ENCODE data around the gene DCUN1D3.
A peak's percentile ranks its signal among the peaks of the same experiment; 100 is the strongest.
"Not testable (repeated sequence)": the region's sequence is repeated elsewhere in the genome, so short reads cannot be mapped to it uniquely, and the experiment has no call there.

Gene DCUN1D3

DNA sequence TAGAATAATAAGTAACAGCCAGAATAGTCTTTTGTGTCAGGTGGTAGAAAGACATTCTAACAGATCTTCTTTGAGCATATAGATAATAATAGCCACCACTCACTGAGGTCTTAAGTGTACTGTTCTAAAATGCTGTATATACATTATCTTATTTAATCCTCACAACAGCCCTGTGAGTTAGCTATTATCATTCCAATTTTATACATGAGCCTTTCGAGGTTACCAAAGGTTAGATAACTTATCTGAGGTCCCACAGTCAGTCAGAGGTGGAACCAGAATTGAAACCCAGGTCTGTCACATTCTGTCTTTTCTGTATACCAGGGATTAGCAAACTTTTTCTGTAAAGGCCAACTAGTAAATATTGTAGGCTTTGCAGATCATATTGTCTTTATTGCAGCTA, 70.6 kb downstream of the DCUN1D3 start:
- peaks cover 10% of the 10 kb centered on the region for H3K4me1 ChIP-seq (ENCODE audit: control insufficient read depth, insufficient read depth, low read length)
- no peaks in the 10 kb centered on the region for H3K27me3 ChIP-seq (ENCODE audit: control insufficient read depth, insufficient read depth, low read length)

DNA sequence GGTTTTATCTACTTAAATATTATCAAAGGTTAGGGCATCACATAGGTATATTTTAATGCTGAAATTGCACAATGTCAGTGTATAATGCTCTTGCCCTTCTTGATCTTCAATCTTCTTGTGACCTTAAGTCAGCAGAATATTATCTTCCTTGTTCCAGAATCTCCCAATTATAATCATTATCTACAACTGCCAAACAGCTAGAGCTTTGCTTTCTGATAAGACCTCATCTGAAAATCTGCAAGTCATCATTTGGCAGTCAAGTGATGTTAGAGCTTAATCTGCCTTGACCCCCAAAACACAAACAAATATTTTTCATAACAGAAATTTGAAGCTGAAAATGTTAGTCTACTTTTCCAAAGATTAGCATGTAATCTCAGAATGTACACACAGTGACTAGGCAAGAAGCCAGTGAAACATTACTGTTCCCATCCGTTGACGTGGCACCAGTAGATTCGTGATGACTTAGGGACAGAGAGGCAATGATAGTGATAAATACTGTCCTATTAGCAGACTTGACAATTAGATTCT, 74.1 kb downstream of the DCUN1D3 start:
- no peaks in the 10 kb centered on the region for H3K27me3 ChIP-seq (ENCODE audit: control insufficient read depth, insufficient read depth, low read length)
- peaks cover 10% of the 10 kb centered on the region for H3K4me1 ChIP-seq (ENCODE audit: control insufficient read depth, insufficient read depth, low read length)
- H3K4me3 ChIP-seq (ENCODE audit: low read length), result no peak overlapping the region
- no peaks in the 10 kb centered on the region for H3K36me3 ChIP-seq (ENCODE audit: control insufficient read depth, insufficient read depth, low read length)
- H3K9ac ChIP-seq (ENCODE audit: low read length), result no peak overlapping the region
- no peaks in the 10 kb centered on the region for H3K9me3 ChIP-seq (ENCODE audit: control insufficient read depth, low read length)

More for the DNA sequence above, 70.6 kb downstream of the DCUN1D3 start:
- Histone ChIP-seq H3K9me3 (ENCODE audit: control insufficient read depth, low read length) (no peaks in the 10 kb centered on the region), H3K9ac (ENCODE audit: low read length) (no peak overlapping the region), H3K36me3 (ENCODE audit: control insufficient read depth, insufficient read depth, low read length) (no peaks in the 10 kb centered on the region), H3K4me3 (ENCODE audit: low read length) (no peak overlapping the region)

DNA sequence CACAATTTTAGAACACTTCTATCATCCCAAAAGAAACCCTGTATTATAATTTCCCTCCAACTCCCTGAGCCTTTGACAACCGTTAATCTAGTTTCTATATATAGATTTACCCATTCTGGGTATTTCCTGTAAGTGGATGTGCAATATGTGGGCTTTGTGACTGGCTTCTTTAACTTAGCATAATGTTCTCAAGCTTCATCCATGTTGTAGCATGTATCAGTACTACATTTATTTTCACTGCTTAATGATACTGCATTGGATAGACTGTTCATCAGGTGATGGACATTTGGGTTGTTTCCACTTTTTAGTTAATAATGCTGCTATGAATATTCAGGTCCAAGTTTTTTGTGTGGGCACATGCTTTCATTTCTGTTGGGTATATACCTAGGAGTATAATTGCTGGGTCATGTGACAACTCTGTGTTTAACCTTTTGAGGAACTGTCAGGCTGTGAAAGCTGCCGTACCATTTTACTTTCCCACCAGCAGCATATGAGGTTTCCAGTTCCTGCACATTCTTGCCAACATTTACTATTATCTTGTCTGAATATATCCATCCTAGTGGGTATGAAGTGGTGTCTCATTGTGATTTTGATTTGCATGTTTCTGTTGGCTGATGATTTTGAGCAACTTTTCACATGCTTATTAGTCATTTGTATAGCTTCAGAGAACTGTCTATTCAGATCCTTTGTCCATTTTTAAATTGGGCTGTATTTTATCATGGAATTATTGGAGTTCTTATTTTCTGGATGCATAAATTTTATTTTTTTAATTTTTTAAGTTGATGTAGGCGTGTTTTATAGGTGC, 77.4 kb downstream of the DCUN1D3 start:
- no peak overlapping the region for H3K9ac ChIP-seq (ENCODE audit: low read length)
- H3K4me1 ChIP-seq (ENCODE audit: control insufficient read depth, insufficient read depth, low read length), result peaks cover 10% of the 10 kb centered on the region
- H3K4me3 ChIP-seq (ENCODE audit: low read length), result no peak overlapping the region
- no peaks in the 10 kb centered on the region for H3K36me3 ChIP-seq (ENCODE audit: control insufficient read depth, insufficient read depth, low read length)
- no peaks in the 10 kb centered on the region for H3K9me3 ChIP-seq (ENCODE audit: control insufficient read depth, low read length)
- H3K27me3 ChIP-seq (ENCODE audit: control insufficient read depth, insufficient read depth, low read length), result no peaks in the 10 kb centered on the region

DNA sequence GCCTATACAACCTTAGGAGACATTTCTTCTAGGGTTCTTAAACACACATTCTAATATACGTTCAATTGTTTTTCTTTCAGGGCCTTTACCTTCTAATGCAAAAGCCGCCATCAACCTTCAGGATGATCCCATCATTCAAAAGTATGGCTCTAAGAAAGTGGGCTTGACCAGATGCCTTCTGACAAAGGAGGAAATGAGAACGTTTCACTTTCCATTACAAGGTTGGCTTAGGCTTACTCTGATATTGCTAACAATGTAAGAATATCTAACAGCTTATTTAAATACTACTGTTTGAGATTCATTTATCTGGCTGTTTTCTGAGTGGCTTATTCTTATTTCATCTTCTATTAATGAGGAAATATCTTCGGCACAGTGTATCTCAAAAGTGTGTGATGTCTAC, 78.5 kb downstream of the DCUN1D3 start:
- Histone ChIP-seq H3K4me1 (ENCODE audit: control insufficient read depth, insufficient read depth, low read length) (peaks cover 10% of the 10 kb centered on the region), H3K27me3 (ENCODE audit: control insufficient read depth, insufficient read depth, low read length) (no peaks in the 10 kb centered on the region), H3K36me3 (ENCODE audit: control insufficient read depth, insufficient read depth, low read length) (no peaks in the 10 kb centered on the region), H3K9me3 (ENCODE audit: control insufficient read depth, low read length) (no peaks in the 10 kb centered on the region), H3K4me3 (ENCODE audit: low read length) (no peak overlapping the region), H3K9ac (ENCODE audit: low read length) (no peak overlapping the region)

DNA sequence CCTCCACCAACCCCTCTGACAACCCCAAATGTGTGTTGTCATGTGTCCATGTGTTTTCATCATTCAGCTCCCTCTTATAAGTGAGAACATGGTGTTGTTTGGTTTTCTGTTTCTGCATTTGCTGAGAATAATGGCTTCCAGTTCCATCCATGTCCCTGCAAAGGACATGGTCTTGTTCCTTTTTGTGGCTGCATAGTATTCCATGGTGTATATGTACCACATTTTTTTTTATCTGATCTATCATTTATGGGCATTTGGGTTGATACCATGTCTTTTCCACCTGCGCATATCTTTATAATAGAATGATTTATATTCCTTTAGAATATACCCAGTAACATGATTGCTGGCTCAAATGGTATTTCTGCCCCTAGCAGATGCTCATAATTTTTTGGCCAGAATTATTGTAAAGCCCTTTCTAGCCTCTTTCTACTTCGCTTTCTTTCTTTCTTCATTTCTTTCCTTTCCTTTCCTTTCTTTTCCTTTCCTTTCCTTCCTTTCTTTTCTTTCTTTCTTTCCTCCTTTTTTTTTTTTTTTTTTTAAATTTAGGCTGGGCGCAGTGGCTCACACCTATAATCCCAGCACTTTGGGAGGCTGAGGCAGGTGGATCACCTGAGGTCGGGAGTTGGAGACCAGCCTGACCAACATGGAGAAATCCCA, 81.1 kb downstream of the DCUN1D3 start:
- Histone ChIP-seq H3K9ac (ENCODE audit: low read length) (no peak overlapping the region), H3K27me3 (ENCODE audit: control insufficient read depth, insufficient read depth, low read length) (no peaks in the 10 kb centered on the region), H3K4me1 (ENCODE audit: control insufficient read depth, insufficient read depth, low read length) (no peaks in the 10 kb centered on the region), H3K9me3 (ENCODE audit: control insufficient read depth, low read length) (no peaks in the 10 kb centered on the region), H3K4me3 (ENCODE audit: low read length) (no peak overlapping the region), H3K36me3 (ENCODE audit: control insufficient read depth, insufficient read depth, low read length) (no peaks in the 10 kb centered on the region)

DNA sequence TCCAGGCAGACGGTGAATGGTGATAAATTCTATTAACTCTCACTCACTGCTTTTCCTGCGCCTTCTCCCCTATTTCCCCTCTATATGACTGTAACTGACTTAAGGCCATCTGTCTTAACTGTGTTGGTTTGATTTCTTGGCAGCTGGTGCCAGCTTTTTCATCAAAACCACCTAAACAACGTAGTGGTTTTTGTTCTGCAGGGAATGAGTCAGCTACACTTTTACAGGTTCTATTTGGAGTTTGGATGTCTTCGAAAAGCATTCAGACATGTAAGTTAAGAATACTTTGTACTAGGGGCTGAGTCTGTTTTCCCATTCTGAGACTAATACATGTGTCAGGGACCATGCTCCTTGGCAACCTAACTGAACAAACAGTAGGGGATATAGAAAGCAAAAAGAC, 85.4 kb downstream of the DCUN1D3 start:
- Histone ChIP-seq H3K36me3 (ENCODE audit: control insufficient read depth, insufficient read depth, low read length) (no peaks in the 10 kb centered on the region), H3K4me3 (ENCODE audit: low read length) (no peak overlapping the region), H3K9ac (ENCODE audit: low read length) (no peak overlapping the region), H3K4me1 (ENCODE audit: control insufficient read depth, insufficient read depth, low read length) (peaks cover 15% of the 10 kb centered on the region), H3K9me3 (ENCODE audit: control insufficient read depth, low read length) (no peaks in the 10 kb centered on the region), H3K27me3 (ENCODE audit: control insufficient read depth, insufficient read depth, low read length) (no peaks in the 10 kb centered on the region)

DNA sequence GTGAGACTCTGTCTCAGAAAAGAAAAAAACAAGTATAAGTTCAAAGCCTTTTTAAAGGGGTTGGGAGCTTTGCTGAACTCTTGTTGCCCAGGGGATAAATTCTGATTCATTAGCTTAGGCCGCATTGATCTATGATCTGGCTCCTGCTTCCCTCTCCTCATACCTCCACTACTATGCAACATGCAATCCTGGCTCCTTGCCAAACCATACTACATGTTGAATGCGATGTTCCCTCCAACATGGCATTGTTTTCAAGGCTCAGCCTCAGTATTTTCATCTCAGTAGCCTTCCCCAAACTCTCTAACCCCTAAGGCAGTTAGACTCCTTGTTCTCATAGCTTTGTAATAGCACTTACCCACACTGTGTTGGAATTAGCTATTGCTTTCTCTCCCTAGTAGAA, 87.6 kb downstream of the DCUN1D3 start:
- Histone ChIP-seq H3K36me3 (ENCODE audit: control insufficient read depth, insufficient read depth, low read length) (no peaks in the 10 kb centered on the region), H3K27me3 (ENCODE audit: control insufficient read depth, insufficient read depth, low read length) (no peaks in the 10 kb centered on the region), H3K9ac (ENCODE audit: low read length) (no peak overlapping the region), H3K4me1 (ENCODE audit: control insufficient read depth, insufficient read depth, low read length) (peaks cover 15% of the 10 kb centered on the region), H3K9me3 (ENCODE audit: control insufficient read depth, low read length) (no peaks in the 10 kb centered on the region), H3K4me3 (ENCODE audit: low read length) (no peak overlapping the region)

DNA sequence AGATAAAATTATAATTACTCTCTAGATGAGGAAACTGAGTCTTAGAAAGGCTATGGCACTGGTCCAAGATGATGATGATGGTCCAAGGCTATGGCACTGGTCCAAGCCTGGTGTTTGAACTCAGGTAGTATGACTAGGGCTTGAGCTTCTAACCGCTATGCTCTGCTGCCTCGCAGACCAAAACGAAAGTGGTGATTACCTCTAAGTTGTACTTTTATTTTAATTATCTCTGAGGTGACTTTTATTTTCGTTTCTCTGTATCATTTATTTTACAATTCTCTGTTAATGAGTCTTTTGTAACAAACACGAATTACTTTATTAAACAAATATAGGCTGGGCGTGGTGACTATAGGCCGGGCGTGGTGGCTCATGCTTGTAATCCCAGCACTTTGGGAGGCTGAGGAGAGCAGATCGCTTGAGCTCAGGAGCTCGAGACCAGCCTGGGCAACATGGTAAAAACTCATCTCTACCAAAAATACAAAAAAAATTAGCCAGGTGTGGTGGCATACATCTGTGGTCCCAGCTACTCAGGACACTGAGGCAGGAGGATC, 88.2 kb downstream of the DCUN1D3 start:
- H3K4me3 ChIP-seq (ENCODE audit: low read length), result no peak overlapping the region
- peaks cover 18% of the 10 kb centered on the region for H3K4me1 ChIP-seq (ENCODE audit: control insufficient read depth, insufficient read depth, low read length)
- no peaks in the 10 kb centered on the region for H3K27me3 ChIP-seq (ENCODE audit: control insufficient read depth, insufficient read depth, low read length)
- H3K36me3 ChIP-seq (ENCODE audit: control insufficient read depth, insufficient read depth, low read length), result no peaks in the 10 kb centered on the region
- H3K9me3 ChIP-seq (ENCODE audit: control insufficient read depth, low read length), result no peaks in the 10 kb centered on the region
- H3K9ac ChIP-seq (ENCODE audit: low read length), result no peak overlapping the region

DNA sequence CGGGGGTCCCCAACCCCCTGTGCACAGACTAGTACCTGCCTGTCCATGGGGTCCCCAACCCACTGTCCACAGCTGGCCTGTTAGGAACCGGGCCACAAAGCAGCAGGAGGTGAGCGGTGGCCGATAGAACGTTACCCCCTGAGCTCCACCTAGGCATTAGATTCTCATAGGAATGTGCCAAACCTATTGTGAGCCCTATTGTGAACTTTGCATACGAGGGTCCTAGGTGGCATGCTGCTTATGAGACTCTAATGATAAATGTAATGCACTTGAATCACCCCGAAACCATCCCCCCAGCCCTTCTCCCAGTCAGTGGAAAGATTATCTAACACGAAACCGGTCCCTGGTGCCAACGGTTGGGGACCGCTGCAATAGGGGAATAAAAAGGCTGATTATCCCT, 92.3 kb downstream of the DCUN1D3 start:
- Histone ChIP-seq H3K9me3 (ENCODE audit: control insufficient read depth, low read length) (no peaks in the 10 kb centered on the region), H3K4me1 (ENCODE audit: control insufficient read depth, insufficient read depth, low read length) (peaks cover 26% of the 10 kb centered on the region), H3K36me3 (ENCODE audit: control insufficient read depth, insufficient read depth, low read length) (no peaks in the 10 kb centered on the region), H3K9ac (ENCODE audit: low read length) (no peak overlapping the region), H3K4me3 (ENCODE audit: low read length) (no peak overlapping the region), H3K27me3 (ENCODE audit: control insufficient read depth, insufficient read depth, low read length) (no peaks in the 10 kb centered on the region)

DNA sequence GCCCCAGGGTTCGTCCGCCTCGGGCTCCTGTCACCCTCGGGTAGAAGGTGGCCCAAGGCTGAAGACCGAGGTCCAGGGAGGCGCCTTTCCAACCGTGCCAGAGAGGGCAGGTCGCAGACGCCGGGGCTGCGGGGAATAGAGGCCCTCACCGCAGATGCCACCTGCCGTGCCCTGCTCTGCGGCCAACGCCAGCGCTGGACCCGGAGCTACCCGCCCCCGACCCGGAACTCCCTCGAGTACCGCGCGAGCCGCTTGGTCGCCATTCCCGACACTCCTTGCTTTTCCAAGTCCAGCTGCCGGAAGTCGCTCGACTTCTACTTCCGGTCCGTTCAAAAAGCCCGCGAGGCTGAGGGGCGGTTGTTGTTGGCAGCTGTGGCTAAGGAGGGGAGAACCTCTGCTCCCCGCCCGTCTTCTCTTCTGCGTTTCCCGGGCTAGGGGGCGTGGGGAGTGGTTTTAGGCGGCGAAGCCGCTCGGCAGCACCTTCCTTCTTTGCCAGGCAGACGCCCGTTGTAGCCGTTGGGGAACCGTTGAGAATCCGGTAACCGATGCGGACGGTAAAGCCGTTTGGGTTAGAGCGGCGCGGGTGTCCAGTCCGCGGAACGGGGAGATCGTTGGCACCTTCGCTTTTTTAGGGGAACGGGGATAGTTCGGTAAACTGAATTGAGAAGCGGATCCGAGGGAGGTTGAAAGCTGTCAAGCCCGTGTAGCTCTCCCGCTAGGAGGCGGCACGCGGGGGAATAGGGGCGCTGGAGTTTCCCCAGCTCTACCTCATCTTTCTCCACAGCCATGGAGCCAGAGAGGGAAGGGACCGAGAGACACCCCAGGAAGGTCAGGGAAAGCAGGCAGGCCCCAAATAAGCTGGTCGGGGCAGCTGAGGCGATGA, 93.7 kb downstream of the DCUN1D3 start, which contains the start of the genes ERI2 and REXO5:
Gene ERI2 (minus strand): TSS at position 305 of the 883 bp plus-strand sequence. CDS start 42 bp downstream, at position 263.
Gene REXO5 (plus strand): TSS at position 360 of the 883 bp plus-strand sequence. CDS start 427 bp downstream, at position 787.
- Histone ChIP-seq H3K36me3 (ENCODE audit: control insufficient read depth, insufficient read depth, low read length) (no peaks in the 10 kb centered on the region), H3K4me1 (ENCODE audit: control insufficient read depth, insufficient read depth, low read length) (peaks cover 21% of the 10 kb centered on the region), H3K27me3 (ENCODE audit: control insufficient read depth, insufficient read depth, low read length) (no peaks in the 10 kb centered on the region), H3K4me3 (ENCODE audit: low read length) (peak within 1 kb of the TSS; percentile 85), H3K9ac (ENCODE audit: low read length) (peak within 1 kb of the TSS; percentile 78), H3K9me3 (ENCODE audit: control insufficient read depth, low read length) (no peaks in the 10 kb centered on the region)

DNA sequence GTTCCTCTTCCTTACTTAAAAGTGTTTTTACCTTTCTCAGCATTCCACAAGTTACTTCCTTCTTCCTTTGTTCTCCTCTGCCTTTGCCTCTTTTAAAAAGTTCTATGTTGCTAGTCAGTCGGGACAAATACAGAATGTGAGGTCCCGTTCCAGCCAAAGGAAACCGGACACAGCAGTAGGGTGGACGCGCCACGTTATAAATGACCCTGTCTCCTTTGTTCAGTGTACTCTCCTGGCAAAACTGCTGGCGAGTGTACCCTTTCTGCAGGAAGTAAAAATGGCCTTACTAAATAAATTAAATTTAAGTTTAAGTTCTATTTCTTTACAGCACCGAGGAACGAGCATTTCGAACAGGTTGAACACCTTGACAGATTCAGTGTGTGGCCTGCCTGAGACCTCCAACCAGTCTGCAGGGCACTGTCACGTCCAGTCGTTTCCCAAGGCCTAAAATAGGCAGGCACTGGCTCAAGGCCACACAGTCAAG, 94.4 kb downstream of the DCUN1D3 start:
- Histone ChIP-seq H3K9ac (ENCODE audit: low read length) (peak overlapping the region; percentile 78), H3K4me3 (ENCODE audit: low read length) (peak overlapping the region; percentile 85), H3K4me1 (ENCODE audit: control insufficient read depth, insufficient read depth, low read length) (peaks cover 21% of the 10 kb centered on the region)
- H3K27me3 ChIP-seq (ENCODE audit: control insufficient read depth, insufficient read depth, low read length); H3K9me3 ChIP-seq (ENCODE audit: control insufficient read depth, low read length); H3K36me3 ChIP-seq (ENCODE audit: control insufficient read depth, insufficient read depth, low read length): not testable (repeated sequence)
